Endodermal cell (in vitro differentiated cells): ENCODE results near the gene NATD1. TPM values are rescaled to one million over a fixed set of nuclear protein-coding genes. Genes with fewer than 3 reads are reported as not detected.

Source experiments
- DNase-seq: peaks from one replicate; pipeline ENCODE4 v3.0.0-alpha.2; 2017
- H3K27ac ChIP-seq: 2 replicates; pipeline ENCODE4 v1.5.1; 2013; ENCODE audit warnings: mild to moderate bottlenecking, low read depth, low read length, moderate library complexity
- H3K27me3 ChIP-seq: 2 replicates; pipeline ENCODE4 v1.6.1; 2013; ENCODE audit warnings: mild to moderate bottlenecking, low read length, moderate library complexity; ENCODE audit not compliant: insufficient read depth, control insufficient read depth, poor library complexity, severe bottlenecking
- H3K36me3 ChIP-seq: 2 replicates; pipeline ENCODE4 v1.7.0; 2013; ENCODE audit warnings: mild to moderate bottlenecking, low read length, moderate library complexity; ENCODE audit not compliant: control insufficient read depth, insufficient read depth
- H3K4me1 ChIP-seq: one replicate; pipeline ENCODE4 v1.7.0; 2013; ENCODE audit warnings: low read length; ENCODE audit not compliant: control insufficient read depth, insufficient read depth
- H3K4me3 ChIP-seq: 2 replicates; pipeline ENCODE4 v1.5.1; 2013; ENCODE audit warnings: mild to moderate bottlenecking, low read length, moderate library complexity
- H3K9ac ChIP-seq: 2 replicates; pipeline ENCODE4 v1.6.1; 2013; ENCODE audit warnings: mild to moderate bottlenecking, low read length, moderate library complexity; ENCODE audit not compliant: poor library complexity, severe bottlenecking; ENCODE audit errors: extremely low read depth
- H3K9me3 ChIP-seq: 2 replicates; pipeline ENCODE4 v1.6.1; 2013; ENCODE audit warnings: mild to moderate bottlenecking, low read length, moderate library complexity; ENCODE audit not compliant: control insufficient read depth
- H3K27ac Mint-ChIP-seq: 2 replicates; pipeline ENCODE4 v1.8.0; 2020; ENCODE audit warnings: mixed read lengths
- H3K27me3 Mint-ChIP-seq: 2 replicates; pipeline ENCODE4 v1.8.0; 2021; ENCODE audit warnings: mild to moderate bottlenecking, mixed read lengths; ENCODE audit not compliant: insufficient read depth
- H3K36me3 Mint-ChIP-seq: 2 replicates; pipeline ENCODE4 v1.8.0; 2020; ENCODE audit warnings: low read depth, mixed read lengths
- H3K4me1 Mint-ChIP-seq: 2 replicates; pipeline ENCODE4 v1.8.0; 2020; ENCODE audit warnings: mixed read lengths
- H3K4me3 Mint-ChIP-seq: 2 replicates; pipeline ENCODE4 v1.8.0; 2020; ENCODE audit warnings: mild to moderate bottlenecking, moderate library complexity, mixed read lengths
- H3K9me3 Mint-ChIP-seq: 2 replicates; pipeline ENCODE4 v1.8.0; 2020; ENCODE audit warnings: mild to moderate bottlenecking, mixed read lengths
- CTCF ChIP-seq: fragments of 200-600 bp; sonication (generic); conservative IDR thresholded peaks from 2 replicates; pipeline ENCODE4 v1.5.0; 2021; ENCODE audit warnings: antibody characterized with exemption, mild to moderate bottlenecking
- whole genome bisulfite sequencing, 2 experiments: methylation state at CpG; one replicate each; pipeline versions ENCODE4 v1.1.5 to v1.1.7; 2013; ENCODE audit warnings: missing lambda C conversion rate in 2 of 2, mixed read lengths in 1 of 2; ENCODE audit not compliant: insufficient coverage in 1 of 2, insufficient read length in 1 of 2; 5-methylcytosine and 5-hydroxymethylcytosine counted together
- total RNA-seq, 2 donors: library from RNA; stranded (reverse); fragmentation: NEBNext Ultra II Directional in 1 of 2; extraction: Animal tissue kit (Norgen Biotek cat#: 25700) in 1 of 2; gene quantifications; 2 replicates in 1 of 2; 3 replicates in 1 of 2; pipeline ENCODE4 v1.2.1, GENCODE V29; 2021

The NATD1 gene
- total RNA-seq, 2 donors from 2014 or later: 12.2 to 17.2 TPM

- H3K27me3 ChIP-seq: no peaks in the 10 kb centered on the region
- no peak overlapping the region for H3K27ac ChIP-seq
- TF ChIP-seq CTCF: no peak
- H3K4me1 ChIP-seq: peaks cover 23% of the 10 kb centered on the region
- no peak for DNase-seq
- H3K9me3 ChIP-seq: no peaks in the 10 kb centered on the region
- H3K9ac ChIP-seq: peak overlapping the region; percentile 17
- H3K27ac Mint-ChIP-seq: peak overlapping the region; percentile 95
- peaks cover 50% of the 10 kb centered on the region for H3K4me1 Mint-ChIP-seq
- 94 to 96% methylated on average over 4 to 6 of the region's 6 CpGs for WGBS, 2 experiments
- no peaks in the 10 kb centered on the region for H3K36me3 Mint-ChIP-seq
- peak overlapping the region; percentile 96 for H3K4me3 ChIP-seq
- H3K9me3 Mint-ChIP-seq: no peaks in the 10 kb centered on the region
- H3K4me3 Mint-ChIP-seq: peak overlapping the region; percentile 83
- H3K27me3 Mint-ChIP-seq: no peaks in the 10 kb centered on the region
- H3K36me3 ChIP-seq: peaks cover 8% of the 10 kb centered on the region
Measured at GRCh38 chr17:21215935-21216334, 37.3 kb downstream of the NATD1 start.

GRCh38 chr17:21214777-21215541 lies 38.3 kb downstream of the NATD1 start:
- peak; percentile 91 for DNase-seq

More at GRCh38 chr17:21214777-21215541, 38.3 kb downstream of the NATD1 start:
- peak overlapping the region; percentile 92 for H3K9ac ChIP-seq
- Mint-ChIP-seq H3K36me3 (peaks cover 9% of the 10 kb centered on the region), H3K4me1 (peaks cover 53% of the 10 kb centered on the region), H3K27me3 (no peaks in the 10 kb centered on the region), H3K4me3 (peak overlapping the region; percentile 83), H3K9me3 (no peaks in the 10 kb centered on the region), H3K27ac (peak overlapping the region; percentile 95)
- peak overlapping the region; percentile 96 for H3K4me3 ChIP-seq
- H3K27me3 ChIP-seq: no peaks in the 10 kb centered on the region
- H3K36me3 ChIP-seq: peaks cover 17% of the 10 kb centered on the region
- no peak for TF ChIP-seq CTCF
- 6 to 10% methylated on average over 13 to 23 of the region's 23 CpGs for WGBS, 2 experiments
- peaks cover 23% of the 10 kb centered on the region for H3K4me1 ChIP-seq
- H3K27ac ChIP-seq: peak overlapping the region; percentile 91
- H3K9me3 ChIP-seq: no peaks in the 10 kb centered on the region
